ENCODE data around the gene DMP1. TPM values are rescaled to one million over a fixed set of nuclear protein-coding genes. Genes with fewer than 3 reads are reported as not detected.

DMP1 gene
- total RNA-seq, 1 donor from 2014 or later, result not detected

GRCh38 chr4:87631668-87632067 is 18.4 kb upstream of the DMP1 start:
- no peak for DNase-seq (ENCODE audit: extremely low spot score, unreplicated experiment)
- Mint-ChIP-seq H3K27me3 (ENCODE audit: unreplicated experiment) (no peaks in the 10 kb centered on the region), H3K27ac (ENCODE audit: unreplicated experiment) (no peak overlapping the region), H3K4me1 (ENCODE audit: unreplicated experiment) (peaks cover 7% of the 10 kb centered on the region), H3K9me3 (ENCODE audit: unreplicated experiment) (no peaks in the 10 kb centered on the region), H3K36me3 (ENCODE audit: unreplicated experiment) (no peaks in the 10 kb centered on the region), H3K4me3 (ENCODE audit: unreplicated experiment) (no peak overlapping the region)
- TF ChIP-seq CTCF (IDR thresholded peaks at IDR 0.05), result no peak

- Mint-ChIP-seq H3K36me3 (ENCODE audit: unreplicated experiment) (no peaks in the 10 kb centered on the region), H3K4me3 (ENCODE audit: unreplicated experiment) (no peak overlapping the region), H3K4me1 (ENCODE audit: unreplicated experiment) (peaks cover 7% of the 10 kb centered on the region), H3K9me3 (ENCODE audit: unreplicated experiment) (no peaks in the 10 kb centered on the region), H3K27me3 (ENCODE audit: unreplicated experiment) (no peaks in the 10 kb centered on the region), H3K27ac (ENCODE audit: unreplicated experiment) (no peak overlapping the region)
- DNase-seq (ENCODE audit: extremely low spot score, unreplicated experiment), result no peak
- TF ChIP-seq CTCF (IDR thresholded peaks at IDR 0.05), result no peak
These were observed 17.6 kb upstream of the DMP1 start for GRCh38 chr4:87632469-87632868.

- no peak for DNase-seq (ENCODE audit: extremely low spot score, unreplicated experiment)
- no peak for TF ChIP-seq CTCF (IDR thresholded peaks at IDR 0.05)
- no peak overlapping the region for H3K27ac Mint-ChIP-seq (ENCODE audit: unreplicated experiment)
- peaks cover 2% of the 10 kb centered on the region for H3K27me3 Mint-ChIP-seq (ENCODE audit: unreplicated experiment)
- H3K4me3 Mint-ChIP-seq (ENCODE audit: unreplicated experiment), result no peak overlapping the region
- H3K9me3 Mint-ChIP-seq (ENCODE audit: unreplicated experiment), result peaks cover 1% of the 10 kb centered on the region
- peaks cover 7% of the 10 kb centered on the region for H3K4me1 Mint-ChIP-seq (ENCODE audit: unreplicated experiment)
- H3K36me3 Mint-ChIP-seq (ENCODE audit: unreplicated experiment), result no peaks in the 10 kb centered on the region
These were observed 16.8 kb upstream of the DMP1 start for GRCh38 chr4:87633243-87633642.

- Mint-ChIP-seq H3K4me1 (ENCODE audit: unreplicated experiment) (no peaks in the 10 kb centered on the region), H3K27me3 (ENCODE audit: unreplicated experiment) (peaks cover 8% of the 10 kb centered on the region), H3K9me3 (ENCODE audit: unreplicated experiment) (peaks cover 6% of the 10 kb centered on the region), H3K36me3 (ENCODE audit: unreplicated experiment) (no peaks in the 10 kb centered on the region), H3K27ac (ENCODE audit: unreplicated experiment) (no peak overlapping the region), H3K4me3 (ENCODE audit: unreplicated experiment) (no peak overlapping the region)
- DNase-seq (ENCODE audit: extremely low spot score, unreplicated experiment), result no peak
- TF ChIP-seq CTCF (IDR thresholded peaks at IDR 0.05), result no peak
These were observed 5.8 kb upstream of the DMP1 start for GRCh38 chr4:87644286-87644685.

- H3K4me3 Mint-ChIP-seq (ENCODE audit: unreplicated experiment), result no peak overlapping the region
- no peaks in the 10 kb centered on the region for H3K36me3 Mint-ChIP-seq (ENCODE audit: unreplicated experiment)
- H3K9me3 Mint-ChIP-seq (ENCODE audit: unreplicated experiment), result no peaks in the 10 kb centered on the region
- H3K27ac Mint-ChIP-seq (ENCODE audit: unreplicated experiment), result no peak overlapping the region
- no peaks in the 10 kb centered on the region for H3K27me3 Mint-ChIP-seq (ENCODE audit: unreplicated experiment)
- no peak for TF ChIP-seq CTCF (IDR thresholded peaks at IDR 0.05)
- no peaks in the 10 kb centered on the region for H3K4me1 Mint-ChIP-seq (ENCODE audit: unreplicated experiment)
- DNase-seq (ENCODE audit: extremely low spot score, unreplicated experiment), result no peak
These were observed 858 bp downstream of the DMP1 start for GRCh38 chr4:87650938-87651337.
